CD14-positive monocyte (primary cell): ENCODE data around the gene LTBP3. TPM values are rescaled to one million over a fixed set of nuclear protein-coding genes. Genes with fewer than 3 reads are reported as not detected.

Experiments used
- DNase-seq, 3 donors: peaks; one replicate each; pipeline ENCODE4 v3.0.0-alpha.2; 2011 to 2022
- H2AFZ ChIP-seq: 2 replicates; pipeline ENCODE4 v1.6.0; 2012; ENCODE audit warnings: mild to moderate bottlenecking, low read depth, low read length, inconsistent platforms; ENCODE audit not compliant: insufficient read depth, poor library complexity, severe bottlenecking
- H3K27ac ChIP-seq, 2 donors: 1 replicate in 1 of 2; 2 replicates in 1 of 2; pipeline ENCODE4 v1.5.1; 2012 to 2013; ENCODE audit warnings: low read length in 2 of 2, control low read depth in 1 of 2, inconsistent platforms in 1 of 2, low read depth in 1 of 2, mild to moderate bottlenecking in 1 of 2
- H3K27me3 ChIP-seq, 2 donors: one replicate each; pipeline versions ENCODE4 v1.6.0 to v1.6.1; 2011 to 2013; ENCODE audit warnings: low read length in 2 of 2; ENCODE audit not compliant: control insufficient read depth in 2 of 2, insufficient read depth in 2 of 2
- H3K36me3 ChIP-seq, 2 donors: replicated peaks in 1 of 2; 1 replicate in 1 of 2; 2 replicates in 1 of 2; pipeline versions ENCODE4 v1.5.1 to v1.6.1; 2012 to 2013; ENCODE audit warnings: low read length in 2 of 2, control low read depth in 1 of 2, inconsistent platforms in 1 of 2, mild to moderate bottlenecking in 1 of 2; ENCODE audit not compliant: insufficient read depth in 2 of 2, control insufficient read depth in 1 of 2
- H3K4me1 ChIP-seq, 2 donors: 1 replicate in 1 of 2; 2 replicates in 1 of 2; pipeline versions ENCODE4 v1.5.1 to v1.6.1; 2012 to 2013; ENCODE audit warnings: low read length in 2 of 2, control low read depth in 1 of 2, inconsistent platforms in 1 of 2, mild to moderate bottlenecking in 1 of 2, moderate library complexity in 1 of 2; ENCODE audit not compliant: insufficient read depth in 2 of 2, control insufficient read depth in 1 of 2
- H3K4me2 ChIP-seq: replicated peaks from 2 replicates; pipeline ENCODE3; 2012; ENCODE audit warnings: low read length, moderate library complexity, mild to moderate bottlenecking; ENCODE audit not compliant: poor library complexity, severe bottlenecking; ENCODE audit errors: extremely low read depth
- H3K4me3 ChIP-seq, 3 experiments: fragments of 200-600 bp in 1 of 3; sonication (generic) in 1 of 3; replicated peaks in 1 of 3; 1 replicate in 2 of 3; 2 replicates in 1 of 3; pipeline ENCODE4 v1.5.1; 2011 to 2013; ENCODE audit warnings: low read length in 3 of 3, mild to moderate bottlenecking in 3 of 3, control low read depth in 2 of 3, low read depth in 2 of 3, inconsistent platforms in 1 of 3, moderate library complexity in 1 of 3
- H3K79me2 ChIP-seq: 2 replicates; pipeline ENCODE4 v1.6.0; 2012; ENCODE audit warnings: mild to moderate bottlenecking, control low read depth, inconsistent platforms, low read length, moderate library complexity; ENCODE audit not compliant: insufficient read depth
- H3K9ac ChIP-seq: 2 replicates; pipeline ENCODE4 v1.6.0; 2017; ENCODE audit warnings: low read length, mild to moderate bottlenecking; ENCODE audit not compliant: insufficient read depth, poor library complexity, severe bottlenecking
- H3K9me3 ChIP-seq, 2 donors: replicated peaks in 1 of 2; 1 replicate in 1 of 2; 2 replicates in 1 of 2; pipeline versions ENCODE4 v1.5.1 to v1.6.1; 2012 to 2013; ENCODE audit warnings: low read length in 2 of 2, control low read depth in 1 of 2; ENCODE audit not compliant: control insufficient read depth in 1 of 2, insufficient read depth in 1 of 2
- H4K20me1 ChIP-seq: 2 replicates; pipeline ENCODE4 v1.6.0; 2012; ENCODE audit warnings: mild to moderate bottlenecking, low read length, control low read depth, moderate library complexity; ENCODE audit not compliant: insufficient read depth
- H3K27ac Mint-ChIP-seq, 7 donors: one replicate each; pipeline ENCODE4 v1.8.0; 2020; ENCODE audit warnings: mild to moderate bottlenecking in 7 of 7, mixed read lengths in 7 of 7, moderate library complexity in 6 of 7, inconsistent platforms in 2 of 7
- H3K27me3 Mint-ChIP-seq, 3 donors: one replicate each; pipeline ENCODE4 v1.8.0; 2021 to 2022; ENCODE audit warnings: low read depth in 3 of 3, mild to moderate bottlenecking in 3 of 3, mixed read lengths in 3 of 3, moderate library complexity in 3 of 3, inconsistent platforms in 1 of 3
- H3K36me3 Mint-ChIP-seq, 2 donors: one replicate each; pipeline ENCODE4 v1.8.0; 2020; ENCODE audit warnings: mixed read lengths in 2 of 2, inconsistent platforms in 1 of 2, mild to moderate bottlenecking in 1 of 2
- H3K4me1 Mint-ChIP-seq: one replicate; pipeline ENCODE4 v1.8.0; 2020; ENCODE audit warnings: mild to moderate bottlenecking, mixed read lengths
- H3K4me3 Mint-ChIP-seq, 2 donors: one replicate each; pipeline ENCODE4 v1.8.0; 2020; ENCODE audit warnings: mild to moderate bottlenecking in 2 of 2, mixed read lengths in 2 of 2, moderate library complexity in 1 of 2
- H3K9me3 Mint-ChIP-seq, 7 donors: one replicate each; pipeline ENCODE4 v1.8.0; 2020 to 2022; ENCODE audit warnings: mixed read lengths in 7 of 7, mild to moderate bottlenecking in 6 of 7, moderate library complexity in 6 of 7, inconsistent platforms in 2 of 7
- WGBS: methylation state at CpG from one replicate; pipeline ENCODE4 v1.1.5; 2013; ENCODE audit warnings: missing lambda C conversion rate; ENCODE audit not compliant: insufficient coverage; 5-methylcytosine and 5-hydroxymethylcytosine counted together
- intact Hi-C, 2 donors: fragments of 100-400 bp; cut with micrococcal nuclease; formaldehyde crosslinking; loops; one replicate each; pipeline versions ENCODE4 v1.15.0 to v1.15.1; 2023
- polyA plus RNA-seq, 3 donors: library from polyadenylated mRNA; depleted of rRNA in 1 of 3; unstranded in 2 of 3; stranded (reverse) in 1 of 3; fragments of 300-500 nt in 2 of 3; fragments of >200 nt in 1 of 3; fragmentation: Illumina TruSeq in 2 of 3; gene quantifications; 1 replicate in 2 of 3; 2 replicates in 1 of 3; pipeline ENCODE4 v1.2.3, GENCODE V29; 2012 to 2021
- TF ChIP-seq, protein P1 (sequence below): fragments of 200-600 bp; IDR thresholded peaks from one replicate; pipeline ENCODE4 v1.8.0; 2022; ENCODE audit warnings: antibody characterized with exemption, mild to moderate bottlenecking

The LTBP3 gene
- polyA plus RNA-seq, 3 donors = 3.4 to 19.4 (median 4.6) TPM

DNA sequence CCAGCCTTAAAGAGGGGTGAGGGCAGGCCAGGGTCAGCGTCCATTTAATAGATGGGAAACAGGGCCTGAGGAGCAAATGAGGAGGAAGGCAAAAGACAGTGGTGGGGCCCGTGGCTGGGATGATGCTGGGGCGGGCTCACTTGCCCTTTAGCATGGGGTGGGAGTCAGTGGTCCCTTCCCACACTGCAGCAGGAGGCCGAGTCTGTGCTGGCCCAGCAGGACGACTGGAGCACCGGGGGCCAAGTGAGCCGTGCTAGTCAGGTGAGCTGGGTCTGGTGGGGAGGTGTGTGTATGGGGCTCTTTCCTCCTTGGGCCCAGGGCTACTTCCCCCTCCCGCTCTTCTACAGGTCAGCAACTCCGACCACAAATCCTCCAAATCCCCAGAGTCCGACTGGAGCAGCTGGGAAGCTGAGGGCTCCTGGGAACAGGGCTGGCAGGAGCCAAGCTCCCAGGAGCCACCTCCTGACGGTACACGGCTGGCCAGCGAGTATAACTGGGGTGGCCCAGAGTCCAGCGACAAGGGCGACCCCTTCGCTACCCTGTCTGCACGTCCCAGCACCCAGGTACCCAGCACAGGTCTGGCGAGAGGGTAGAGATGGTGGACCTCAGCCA is 20.4 kb downstream of the LTBP3 start:
- Mint-ChIP-seq H3K36me3 (peaks cover 38 to 57% of the 10 kb centered on the region in 2 donors), H3K9me3 (no peaks in the 10 kb centered on the region), H3K27me3 (peaks cover 0 to 2% (median 1%) of the 10 kb centered on the region in 3 donors), H3K4me3 (no peak overlapping the region), H3K27ac (no peak overlapping the region), H3K4me1 (peaks cover 12% of the 10 kb centered on the region)
- H3K4me3 ChIP-seq = no peak overlapping the region
- H3K36me3 ChIP-seq = peaks cover 48 to 54% of the 10 kb centered on the region in 2 donors
- peaks cover 15% of the 10 kb centered on the region for H4K20me1 ChIP-seq
- H3K9me3 ChIP-seq = no peaks in the 10 kb centered on the region
- H3K27ac ChIP-seq = no peak overlapping the region
- intact Hi-C loops = loop anchor here in 1 of 2 donors (10.0 kb wide), 1 partner anchor 273 kb away; the partner anchor contains the start of gene POLA2
- WGBS = 93% methylated on average over 7 of the region's 18 CpGs
- no peak overlapping the region for H3K4me2 ChIP-seq
- H3K4me1 ChIP-seq = peaks cover 11 to 27% of the 10 kb centered on the region in 2 donors
- no peak overlapping the region for H3K9ac ChIP-seq
- H3K27me3 ChIP-seq = no peaks in the 10 kb centered on the region
- H3K79me2 ChIP-seq = no peaks in the 10 kb centered on the region
- no peak overlapping the region for H2AFZ ChIP-seq
- TF ChIP-seq, protein P1, sequence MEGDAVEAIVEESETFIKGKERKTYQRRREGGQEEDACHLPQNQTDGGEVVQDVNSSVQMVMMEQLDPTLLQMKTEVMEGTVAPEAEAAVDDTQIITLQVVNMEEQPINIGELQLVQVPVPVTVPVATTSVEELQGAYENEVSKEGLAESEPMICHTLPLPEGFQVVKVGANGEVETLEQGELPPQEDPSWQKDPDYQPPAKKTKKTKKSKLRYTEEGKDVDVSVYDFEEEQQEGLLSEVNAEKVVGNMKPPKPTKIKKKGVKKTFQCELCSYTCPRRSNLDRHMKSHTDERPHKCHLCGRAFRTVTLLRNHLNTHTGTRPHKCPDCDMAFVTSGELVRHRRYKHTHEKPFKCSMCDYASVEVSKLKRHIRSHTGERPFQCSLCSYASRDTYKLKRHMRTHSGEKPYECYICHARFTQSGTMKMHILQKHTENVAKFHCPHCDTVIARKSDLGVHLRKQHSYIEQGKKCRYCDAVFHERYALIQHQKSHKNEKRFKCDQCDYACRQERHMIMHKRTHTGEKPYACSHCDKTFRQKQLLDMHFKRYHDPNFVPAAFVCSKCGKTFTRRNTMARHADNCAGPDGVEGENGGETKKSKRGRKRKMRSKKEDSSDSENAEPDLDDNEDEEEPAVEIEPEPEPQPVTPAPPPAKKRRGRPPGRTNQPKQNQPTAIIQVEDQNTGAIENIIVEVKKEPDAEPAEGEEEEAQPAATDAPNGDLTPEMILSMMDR = no peak
- peak in 1 of 3 donors; percentile 6 for DNase-seq

DNA sequence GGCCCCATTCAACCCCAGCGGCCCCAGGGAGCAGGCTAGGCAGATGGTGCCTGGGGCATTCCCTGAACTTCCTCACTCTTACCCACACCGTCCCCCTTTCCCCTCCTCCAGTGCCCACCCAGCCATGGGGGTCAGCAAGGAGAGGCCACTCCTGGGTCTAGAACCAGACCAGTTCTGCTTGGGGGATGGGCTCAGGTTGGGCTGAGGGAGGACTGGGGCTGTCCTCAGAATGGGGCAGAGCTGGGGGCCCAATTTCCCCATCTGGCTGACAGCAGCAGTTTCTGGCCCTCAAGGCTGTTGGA is 20.9 kb downstream of the LTBP3 start:
- H3K36me3 ChIP-seq = peaks cover 53 to 59% of the 10 kb centered on the region in 2 donors
- peaks cover 12% of the 10 kb centered on the region for H3K4me1 Mint-ChIP-seq

More for the DNA sequence above, 20.9 kb downstream of the LTBP3 start:
- TF ChIP-seq, protein P1 = no peak
- DNase-seq = peak in 1 of 3 donors; percentile 4
- peaks cover 41 to 62% of the 10 kb centered on the region in 2 donors for H3K36me3 Mint-ChIP-seq
- H3K27me3 Mint-ChIP-seq = peaks cover 0 to 1% (median 0%) of the 10 kb centered on the region in 3 donors
- Histone ChIP-seq H4K20me1 (peaks cover 17% of the 10 kb centered on the region), H3K4me1 (peaks cover 11 to 27% of the 10 kb centered on the region in 2 donors), H3K4me2 (no peak overlapping the region), H3K79me2 (no peaks in the 10 kb centered on the region), H3K27me3 (no peaks in the 10 kb centered on the region), H3K4me3 (no peak overlapping the region), H2AFZ (no peak overlapping the region), H3K9ac (no peak overlapping the region), H3K27ac (no peak overlapping the region), H3K9me3 (no peaks in the 10 kb centered on the region)
- H3K9me3 Mint-ChIP-seq = no peaks in the 10 kb centered on the region
- intact Hi-C loops = loop anchor here in 1 of 2 donors (10.0 kb wide), 1 partner anchor 272 kb away; the partner anchor contains the start of gene POLA2
- WGBS = 93% methylated on average over 2 of the region's 2 CpGs
- H3K4me3 Mint-ChIP-seq = no peak overlapping the region
- peak overlapping the region in 1 of 7 donors; percentile 25 for H3K27ac Mint-ChIP-seq
